Endothelial cell of hepatic sinusoid (primary cell): ENCODE measurements around the gene LDLRAP1.

ENCODE experiments used
- in situ Hi-C: cut with HindIII; loops from 2 replicates; pipeline ENCODE4 v1.10.0; 2017; ENCODE audit warnings: low sequenced_read_pairs

LDLRAP1 gene

GRCh38 chr1:25523542-25523941 is 19.9 kb upstream of the LDLRAP1 start:
- in situ Hi-C loops = loop anchor here (5.0 kb wide), 1 partner anchor 96 kb away; no protein-coding TSS in a partner anchor

- in situ Hi-C loops = loop anchor here (5.0 kb wide), 1 partner anchor 97 kb away; no protein-coding TSS in a partner anchor
Measured at GRCh38 chr1:25524568-25525360, 18.6 kb upstream of the LDLRAP1 start.

- in situ Hi-C loops = no loop called here
Measured at GRCh38 chr1:25525361-25525688, 18.1 kb upstream of the LDLRAP1 start.

DNA sequence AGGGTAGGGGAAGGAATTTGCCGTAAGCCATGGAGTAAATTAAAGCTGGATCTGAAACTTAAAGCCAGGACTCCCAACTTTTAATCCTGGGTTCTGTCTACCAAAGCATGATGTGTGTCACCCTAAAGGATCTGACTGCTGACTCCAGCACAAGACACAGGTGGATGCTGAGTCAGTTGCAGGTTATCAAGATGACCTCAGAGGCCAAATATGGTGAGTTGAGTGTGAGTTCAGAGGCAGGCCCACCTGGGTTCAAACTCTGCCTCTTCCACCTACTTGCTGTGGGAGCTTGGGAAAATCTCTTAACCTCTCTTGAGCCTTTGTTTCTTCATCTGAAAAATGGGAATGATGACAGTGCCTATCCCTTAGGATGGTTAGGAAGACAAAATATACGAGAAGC is 16.7 kb upstream of the LDLRAP1 start:
- in situ Hi-C loops = no loop called here

DNA sequence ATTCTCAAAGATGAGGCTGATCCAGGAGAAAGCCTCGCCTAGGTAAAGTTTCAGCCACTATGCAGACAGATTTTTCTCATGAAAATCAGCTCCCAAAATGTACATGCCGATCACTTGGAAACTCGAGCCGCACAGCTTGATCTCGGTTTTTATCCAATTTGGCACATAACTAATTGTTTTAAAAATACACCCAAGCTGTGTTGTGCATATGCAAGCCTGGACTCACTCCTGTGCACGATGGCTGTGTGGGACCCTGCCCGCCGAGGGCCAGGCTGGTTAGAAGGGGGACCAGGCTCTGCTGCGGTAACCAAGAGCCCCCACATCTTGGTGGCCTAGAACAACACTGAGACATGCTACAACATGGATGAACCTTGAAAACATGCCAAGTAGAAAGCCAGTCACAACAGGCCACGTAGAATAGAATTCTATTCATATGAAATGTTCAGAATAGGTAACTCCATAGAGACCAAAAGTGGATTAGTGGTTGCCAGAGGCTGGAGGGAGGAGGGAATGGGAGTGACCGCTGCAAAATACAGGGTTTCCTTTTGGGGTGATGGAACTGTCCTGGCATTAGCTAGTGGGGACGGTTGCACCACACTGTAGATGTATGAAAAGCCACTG is 16.1 kb upstream of the LDLRAP1 start:
- in situ Hi-C loops = no loop called here

DNA sequence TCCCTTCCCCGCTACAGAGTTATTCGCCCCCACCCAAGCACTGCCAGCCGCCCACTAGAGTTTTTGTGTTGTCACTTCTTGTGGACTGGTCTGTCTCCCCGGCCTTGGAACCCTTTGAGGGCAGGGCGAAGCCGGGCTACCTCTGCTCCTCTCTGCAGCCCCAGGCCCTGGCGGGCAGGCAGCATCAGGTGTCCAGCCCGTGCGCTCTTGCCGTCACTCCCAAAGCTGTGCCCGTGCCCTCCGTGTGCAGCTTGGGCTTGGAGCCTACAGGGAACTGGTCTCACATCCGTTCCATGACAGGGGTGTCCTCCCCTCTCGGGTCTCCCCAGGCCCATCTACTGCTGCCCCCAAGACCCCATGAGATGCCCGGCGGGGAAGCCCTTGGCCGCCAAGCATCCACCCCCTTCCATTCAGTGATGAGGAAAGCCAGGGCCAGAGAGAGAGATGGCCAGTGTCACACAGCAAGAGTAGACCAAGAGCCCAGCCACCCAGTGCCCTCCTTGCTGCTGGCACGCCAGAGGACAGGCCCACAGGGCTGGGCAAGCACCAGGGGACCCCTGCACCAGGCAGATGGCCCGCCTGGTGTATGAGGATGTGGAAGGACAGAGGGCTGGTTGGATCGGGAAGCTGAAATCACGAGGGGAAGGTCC is 15.3 kb upstream of the LDLRAP1 start:
- in situ Hi-C loops = no loop called here

DNA sequence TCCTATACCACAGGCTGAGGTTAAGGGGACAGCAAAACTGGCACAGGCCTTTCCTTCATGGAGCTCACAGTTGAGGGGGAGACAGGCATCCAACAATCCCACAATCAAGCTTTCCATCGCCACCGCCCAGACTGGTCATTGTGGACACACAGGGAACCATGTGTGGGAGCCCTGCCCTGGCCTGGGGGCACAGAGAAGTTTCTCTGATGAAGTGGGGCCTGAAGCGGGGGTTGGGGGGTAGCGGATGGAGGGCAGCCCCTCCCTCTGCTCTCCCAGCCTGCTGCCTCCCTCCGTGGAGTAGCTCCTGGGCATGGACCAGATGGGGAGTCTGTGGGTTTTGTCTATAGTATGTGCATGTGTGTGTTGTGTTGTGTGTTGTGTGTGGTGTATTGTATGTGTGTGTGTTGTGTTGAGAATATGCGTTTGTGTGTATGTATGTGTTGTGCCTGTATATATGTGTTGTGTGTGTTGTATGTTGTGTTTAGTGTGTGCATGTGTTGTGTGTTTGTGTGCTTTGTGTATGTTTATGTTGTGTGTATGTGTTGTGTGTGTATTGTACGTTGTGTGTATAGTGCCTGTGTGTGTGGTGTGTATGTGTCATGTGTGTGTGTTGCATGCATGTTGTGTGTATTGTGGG is 14.4 kb upstream of the LDLRAP1 start:
- in situ Hi-C loops = no loop called here

DNA sequence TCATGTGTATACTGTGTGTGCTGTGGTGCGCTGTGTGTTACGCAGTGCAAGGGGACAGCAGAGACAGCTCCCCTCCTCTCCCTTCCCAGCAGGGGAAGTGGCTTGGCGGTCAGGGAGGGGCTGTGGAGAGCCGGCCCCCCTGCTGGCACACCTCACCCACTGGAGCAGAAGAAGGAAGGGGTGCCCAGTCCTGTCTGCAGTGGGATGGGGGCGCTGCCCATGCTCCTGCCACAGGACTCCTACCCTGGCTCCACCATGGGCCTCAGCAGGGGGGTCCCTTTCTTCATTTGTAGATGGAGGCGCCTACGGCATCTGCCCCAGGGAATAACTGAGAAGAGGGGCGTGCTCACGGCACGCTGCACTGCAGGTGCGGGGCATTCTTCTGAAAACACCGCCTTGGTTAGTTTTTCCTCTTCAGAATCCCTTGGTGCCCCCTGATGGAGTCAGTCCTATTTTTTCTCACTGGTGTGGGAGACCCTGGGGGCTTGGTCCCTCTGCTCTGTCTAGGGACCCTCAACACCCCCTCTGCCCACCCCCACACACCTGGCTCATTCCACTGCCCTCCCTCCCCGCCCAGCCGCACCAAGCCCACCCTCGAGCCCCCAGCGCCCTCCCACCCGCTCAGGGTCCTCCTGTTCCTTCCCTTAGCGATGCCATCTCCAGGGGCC is 13.8 kb upstream of the LDLRAP1 start:
- in situ Hi-C loops = no loop called here

DNA sequence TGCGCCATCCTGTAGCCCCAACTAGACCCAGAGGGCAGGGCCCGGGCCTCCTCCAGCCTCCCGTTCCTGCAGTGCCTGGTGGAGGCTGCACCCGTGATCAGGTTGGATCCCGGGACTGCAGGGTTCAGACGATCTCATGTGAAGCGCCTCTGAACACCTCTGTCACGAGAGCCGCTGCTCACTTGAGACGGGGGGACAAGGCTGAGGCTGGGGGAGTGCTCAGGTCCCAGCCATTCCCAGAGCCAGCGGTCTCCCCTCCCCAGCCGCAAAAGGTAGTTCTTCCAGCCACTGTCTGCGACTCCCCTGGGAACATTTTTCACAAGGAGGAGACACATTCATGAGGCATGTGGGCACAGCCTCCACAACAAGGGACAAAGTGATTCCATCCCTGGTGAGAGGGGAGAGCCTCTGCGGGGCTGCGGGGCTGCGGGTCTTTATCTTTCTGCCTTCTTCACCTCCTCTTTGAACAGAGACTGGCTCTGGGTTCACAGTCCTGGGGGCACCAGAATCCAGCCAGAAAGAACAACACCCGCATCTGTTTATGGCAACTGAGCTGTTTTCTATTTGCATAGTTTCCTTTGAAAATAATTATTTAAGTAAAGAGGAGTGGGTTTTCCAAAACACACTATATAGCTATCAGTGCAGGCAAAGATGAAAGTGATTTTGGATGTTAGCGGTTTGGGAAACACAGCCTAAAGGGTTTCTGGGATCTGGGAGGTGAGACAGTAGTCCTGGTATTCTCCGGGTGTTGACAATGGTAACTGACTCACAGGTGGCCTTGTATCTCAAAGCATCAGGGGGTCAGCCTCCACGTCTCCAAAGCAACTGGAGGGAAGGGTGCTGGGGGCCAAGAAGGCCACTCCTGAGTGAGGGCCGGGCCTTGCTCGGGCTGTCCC is 13.0 kb upstream of the LDLRAP1 start:
- in situ Hi-C loops = no loop called here

GRCh38 chr1:25531082-25531461 is 12.3 kb upstream of the LDLRAP1 start:
- in situ Hi-C loops = no loop called here

DNA sequence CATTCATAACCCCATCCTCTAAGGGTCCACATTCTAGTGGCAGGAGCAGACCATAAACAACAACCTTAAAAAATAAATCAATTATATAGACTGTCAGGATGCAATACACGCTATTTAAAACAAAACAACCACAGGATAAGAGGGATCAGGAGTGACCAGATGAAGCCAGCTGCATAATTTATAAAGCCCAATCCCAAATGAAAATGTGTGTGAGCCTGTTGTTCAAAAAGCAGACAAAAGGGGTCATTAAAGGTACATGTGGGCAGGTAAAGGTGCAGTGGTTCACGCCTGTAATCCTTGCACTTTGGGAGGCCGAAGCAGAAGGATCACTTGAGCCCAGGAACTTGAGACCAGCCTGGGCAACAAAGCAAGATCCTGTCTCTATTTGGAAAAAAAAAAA is 10.4 kb upstream of the LDLRAP1 start:
- in situ Hi-C loops = no loop called here

GRCh38 chr1:25533775-25534409 is 9.5 kb upstream of the LDLRAP1 start:
- in situ Hi-C loops = no loop called here

DNA sequence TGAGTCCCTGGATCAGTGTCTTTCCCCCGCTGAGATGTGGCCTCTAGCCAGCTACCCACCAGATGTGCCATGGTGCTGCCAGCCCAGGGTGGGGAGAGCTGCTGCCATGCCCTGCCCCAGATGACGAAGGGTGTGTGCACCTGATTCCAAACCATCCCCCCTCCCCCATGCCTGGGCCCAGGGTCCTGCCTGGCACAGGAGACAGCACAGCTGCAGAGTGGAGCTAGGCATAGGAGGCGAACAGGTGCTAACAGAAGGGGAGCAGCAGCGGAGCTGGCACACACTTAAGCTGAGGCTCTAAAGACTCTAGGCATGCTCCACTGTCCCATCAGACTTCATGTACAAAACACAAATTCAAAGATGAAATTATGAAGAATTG is 9.0 kb upstream of the LDLRAP1 start:
- in situ Hi-C loops = no loop called here

DNA sequence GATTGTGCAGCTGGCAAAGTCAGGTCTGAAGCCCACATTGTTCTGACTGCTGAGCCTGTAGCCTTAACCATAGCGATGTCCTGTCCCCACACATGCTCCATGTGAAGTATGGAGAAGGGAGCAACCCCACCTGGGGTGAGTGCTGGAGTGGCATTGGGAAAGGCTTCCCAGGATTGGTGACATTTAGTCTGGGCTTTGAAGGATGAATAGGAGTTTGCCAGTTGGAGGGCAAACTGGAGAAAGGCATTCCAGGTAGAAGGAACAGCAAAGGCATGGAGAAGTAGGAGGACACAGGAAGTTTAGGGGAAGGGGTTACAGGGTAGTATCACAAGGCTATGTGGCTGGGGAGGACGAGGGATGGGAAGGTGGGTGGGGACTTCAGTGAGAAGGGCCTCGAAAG is 7.3 kb upstream of the LDLRAP1 start:
- in situ Hi-C loops = no loop called here

GRCh38 chr1:25537153-25537831 is 6.1 kb upstream of the LDLRAP1 start:
- in situ Hi-C loops = no loop called here

- in situ Hi-C loops = no loop called here
Measured at GRCh38 chr1:25538191-25538767, 5.1 kb upstream of the LDLRAP1 start.

DNA sequence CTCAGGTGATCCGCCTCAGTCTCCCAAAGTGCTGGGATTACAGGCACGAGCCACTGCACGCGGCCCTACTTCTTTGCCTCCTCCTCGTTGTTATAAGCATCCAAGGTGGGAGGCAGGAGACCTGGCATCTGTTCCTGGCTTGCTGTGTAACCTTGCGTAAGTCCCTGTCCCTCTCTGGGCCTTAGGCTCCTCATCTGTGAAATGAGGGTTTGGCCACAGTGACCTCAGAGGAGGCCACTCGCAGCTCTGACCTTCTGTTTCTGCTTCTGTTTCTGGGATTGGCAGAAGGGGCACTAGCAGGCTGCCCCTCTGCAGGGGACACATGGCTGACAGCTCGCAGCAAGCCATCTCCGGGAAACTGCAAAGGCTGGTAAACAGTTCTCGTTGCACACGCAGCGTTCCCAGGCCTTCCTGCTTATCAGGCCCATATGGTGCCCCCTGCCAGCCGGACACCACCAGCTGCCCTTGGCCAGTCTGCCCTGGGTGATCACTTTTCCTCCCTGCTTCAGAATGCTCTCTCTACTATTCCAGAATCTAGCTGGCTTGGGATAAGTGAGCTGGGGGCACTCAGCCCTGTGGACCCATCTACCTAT is 2.6 kb upstream of the LDLRAP1 start:
- in situ Hi-C loops = no loop called here

- in situ Hi-C loops = no loop called here
Measured at GRCh38 chr1:25541425-25541824, 2.0 kb upstream of the LDLRAP1 start.
